ENCODE data around the gene ZNF66.
"Not testable (repeated sequence)": the region's sequence is repeated elsewhere in the genome, so short reads cannot be mapped to it uniquely, and the experiment has no call there.

The ZNF66 gene

DNA sequence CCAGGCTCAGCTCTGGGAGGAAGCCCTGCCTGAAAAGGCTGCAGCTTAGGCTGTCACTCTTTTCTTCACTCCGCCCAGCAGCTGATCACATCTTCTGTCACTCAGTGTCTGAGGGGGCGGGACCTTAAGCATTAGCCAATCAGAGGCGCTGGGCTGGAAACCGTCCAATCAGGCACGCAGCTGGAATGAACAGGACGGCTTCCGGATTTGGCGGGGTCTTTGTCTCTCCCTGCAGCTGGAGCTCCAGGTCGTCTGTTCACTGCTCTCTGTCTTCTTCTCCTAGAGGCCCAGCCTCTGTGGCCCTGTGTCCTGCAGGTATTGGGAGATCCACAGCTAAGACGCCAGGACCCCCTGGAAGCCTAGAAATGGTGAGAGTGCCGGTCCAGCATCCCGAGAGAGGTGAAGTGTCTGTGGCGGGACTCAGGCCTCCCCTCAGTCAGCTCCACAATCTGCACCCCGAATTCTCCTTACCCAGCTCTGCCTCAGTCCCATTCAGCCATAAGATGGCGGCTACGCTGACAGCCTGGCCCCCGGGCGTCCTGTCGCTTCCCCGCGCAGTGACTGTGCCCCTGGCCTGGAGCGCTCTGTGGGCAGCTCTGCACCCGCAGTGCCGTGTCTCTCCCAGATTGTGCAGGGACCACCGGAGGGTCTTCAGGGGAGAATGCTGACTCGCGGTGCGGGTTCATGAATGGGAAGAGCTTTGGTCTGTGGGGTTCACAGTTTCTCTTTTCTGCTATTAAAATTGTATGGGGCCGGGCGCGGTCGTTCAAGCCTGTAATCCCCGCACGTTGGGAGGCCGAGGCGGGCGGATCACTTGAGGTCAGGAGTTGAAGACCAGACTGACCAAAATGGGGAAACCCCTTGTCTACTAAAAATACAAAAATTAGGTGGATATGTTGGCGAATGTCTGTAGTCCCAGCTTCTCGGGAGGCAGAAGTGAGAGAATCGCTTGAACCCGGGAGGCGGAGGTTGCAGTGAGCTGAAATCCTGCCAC, at the start of gene ZNF66:
Gene ZNF66 (plus strand): TSS at position 222 of the 994 bp plus-strand sequence. CDS start 144 bp downstream, at position 366.
- peak; percentile 94 for DNase-seq

DNA sequence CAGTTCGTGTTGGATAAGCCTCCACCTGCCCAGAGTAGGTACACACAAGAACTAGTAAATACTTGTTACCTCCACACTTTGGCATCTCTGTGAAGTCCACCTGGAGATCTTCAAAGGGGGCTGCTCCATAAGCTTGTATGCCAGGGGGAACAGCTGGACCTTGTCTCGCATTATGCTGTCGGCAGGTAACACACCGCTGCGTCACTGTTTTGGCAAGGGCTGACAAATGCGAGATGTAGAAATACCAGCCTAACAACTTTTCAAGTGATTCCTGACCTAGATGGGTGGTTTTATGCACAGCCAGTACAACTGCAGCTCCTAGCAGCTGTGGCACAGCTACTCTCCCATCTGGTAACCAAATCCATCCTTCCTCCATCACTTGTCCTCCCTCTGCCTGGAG, 25.9 kb upstream of the ZNF66 start:
- DNase-seq: not testable (repeated sequence)

DNA sequence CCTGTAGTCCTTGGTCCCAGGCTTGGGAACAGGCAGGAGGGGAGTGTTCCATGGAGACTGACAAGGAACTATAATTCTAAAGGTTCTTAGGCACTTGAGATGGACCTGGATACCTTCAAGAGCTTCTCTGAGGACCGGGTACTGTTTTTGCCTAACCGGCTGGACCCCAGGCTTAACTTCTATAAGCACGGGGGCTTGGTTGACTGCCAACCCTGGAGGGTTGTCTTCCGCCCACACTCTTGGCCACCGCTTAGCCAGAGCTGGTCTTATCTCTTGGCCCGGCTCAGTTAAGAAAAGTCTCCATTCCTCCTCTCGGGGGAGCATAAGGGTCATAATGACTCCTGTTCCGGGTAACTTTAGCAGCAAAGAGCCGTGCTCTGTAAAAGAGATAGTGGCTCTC, 23.8 kb upstream of the ZNF66 start:
- not testable (repeated sequence) for DNase-seq

DNA sequence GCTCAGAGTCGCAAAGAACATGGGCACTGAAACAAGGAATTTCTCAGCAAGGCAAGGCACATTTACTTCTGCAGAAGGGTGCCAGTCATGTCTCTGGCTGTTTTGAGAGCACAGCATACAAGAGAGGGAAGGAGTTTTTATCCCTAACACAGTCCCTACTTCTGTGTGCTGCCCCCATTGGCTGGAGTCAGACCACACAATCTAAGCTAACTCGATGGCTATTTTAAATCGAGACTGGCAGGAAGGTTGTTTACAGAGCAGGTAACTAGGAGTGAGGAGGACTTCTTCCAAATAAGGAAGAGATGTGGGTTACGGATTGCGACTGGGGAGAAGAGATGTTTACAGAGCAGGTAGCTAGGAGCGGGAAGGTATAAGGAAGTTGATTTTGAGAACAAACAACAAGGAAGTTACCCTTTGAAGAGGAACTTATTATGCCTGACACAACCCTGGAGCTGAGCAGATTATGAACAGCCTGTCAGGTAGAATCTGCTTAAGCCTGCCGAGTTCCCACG, 6.8 kb upstream of the ZNF66 start:
- DNase-seq: not testable (repeated sequence)

DNA sequence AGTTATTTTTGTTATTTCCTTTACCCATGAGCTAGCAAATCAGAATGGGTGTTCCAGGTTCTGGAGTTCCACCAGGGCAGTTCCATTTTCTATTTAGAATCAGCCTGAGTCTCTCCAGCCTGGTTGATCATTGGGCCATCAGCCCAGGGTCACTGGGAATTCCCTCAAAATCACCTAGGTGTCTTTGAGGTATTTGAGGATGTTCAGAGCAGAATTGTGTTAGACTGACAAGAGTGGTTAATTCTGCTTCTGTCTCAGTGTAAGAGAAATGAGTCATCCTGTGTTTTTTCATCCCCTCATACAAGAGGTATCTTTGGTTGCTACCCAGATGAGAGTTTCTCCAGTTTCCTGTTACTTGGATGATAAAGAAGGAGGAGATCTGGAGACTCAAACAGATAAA, 11.7 kb downstream of the ZNF66 start:
- no peak for DNase-seq

DNA sequence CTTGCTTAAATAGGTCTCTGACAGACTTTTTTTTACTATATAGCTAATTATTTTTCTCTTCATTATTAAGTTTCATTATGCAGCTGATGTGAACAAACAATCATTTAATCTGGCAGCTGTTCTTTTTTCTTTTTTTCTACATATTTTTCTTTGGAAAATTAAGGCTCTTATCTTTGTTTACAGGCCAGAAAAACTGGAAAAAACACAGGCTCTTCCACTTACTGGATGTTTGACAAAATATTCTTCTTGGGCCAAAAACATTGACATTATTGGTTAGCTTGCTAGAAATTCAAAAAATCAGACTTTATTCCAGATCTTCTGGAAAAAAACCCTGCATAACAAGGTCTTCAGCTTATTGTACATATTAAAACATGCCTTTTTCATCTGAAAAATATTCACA, 15.7 kb downstream of the ZNF66 start:
- no peak for DNase-seq

DNA sequence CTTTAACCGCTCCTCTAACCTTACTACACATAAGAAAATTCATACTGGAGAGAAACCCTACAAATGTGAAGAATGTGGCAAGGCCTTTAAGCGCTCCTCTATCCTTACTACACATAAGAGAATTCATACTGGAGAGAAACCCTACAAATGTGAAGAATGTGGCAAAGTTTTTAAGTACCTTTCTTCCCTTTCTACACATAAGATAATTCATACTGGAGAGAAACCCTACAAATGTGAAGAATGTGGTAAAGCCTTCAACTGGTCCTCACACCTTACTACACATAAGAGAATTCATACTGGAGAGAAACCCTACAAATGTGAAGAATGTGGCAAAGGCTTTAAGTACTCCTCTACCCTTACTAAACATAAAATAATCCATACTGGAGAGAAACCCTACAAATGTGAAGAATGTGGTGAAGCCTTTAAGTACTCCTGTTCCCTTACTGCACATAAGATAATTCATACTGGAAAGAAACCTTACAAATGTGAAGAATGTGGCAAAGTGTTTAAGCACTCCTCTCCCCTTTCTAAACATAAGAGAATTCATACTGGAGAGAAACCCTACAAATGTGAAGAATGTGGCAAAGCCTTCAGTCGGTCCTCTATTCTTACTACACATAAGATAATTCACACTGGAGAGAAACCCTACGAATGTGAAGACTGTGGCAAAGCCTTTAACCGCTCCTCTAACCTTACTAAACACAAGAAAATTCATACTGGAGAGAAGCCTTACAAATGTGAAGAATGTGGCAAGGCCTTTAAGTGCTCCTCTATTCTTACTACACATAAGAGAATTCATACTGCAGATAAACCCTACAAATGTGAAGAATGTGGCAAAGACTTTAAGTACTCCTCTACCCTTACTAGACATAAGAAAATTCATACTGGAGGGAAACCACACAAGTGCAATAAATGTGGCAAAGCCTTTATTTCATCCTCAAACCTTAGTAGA, 30.5 kb downstream of the ZNF66 start:
- not testable (repeated sequence) for DNase-seq

DNA sequence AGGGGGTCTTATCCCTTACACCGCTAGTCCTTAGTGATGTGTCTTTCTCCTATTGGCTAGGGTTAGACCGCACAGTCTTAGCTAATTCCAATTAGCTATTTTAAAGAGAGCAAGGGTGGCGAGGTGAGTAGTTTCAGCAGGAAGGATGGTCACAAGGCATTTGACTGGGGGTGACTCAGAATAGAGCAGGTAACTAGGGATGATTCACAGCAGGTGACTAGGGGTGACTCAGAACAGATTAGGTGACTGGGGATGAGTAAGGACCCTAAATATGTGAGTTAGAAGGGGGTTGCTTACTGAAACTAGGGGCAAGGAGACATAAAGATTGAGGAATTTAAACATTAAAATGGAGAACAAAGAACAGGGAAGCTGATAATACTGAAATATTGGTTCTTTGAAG, 64.3 kb downstream of the ZNF66 start:
- no peak for DNase-seq
